Ascending aorta (tissue), 2 donors: ENCODE measurements around the gene SLC29A1. TPM values are rescaled to one million over a fixed set of nuclear protein-coding genes. Genes with fewer than 3 reads are reported as not detected.

ENCODE experiments used
- DNase-seq, 2 donors: peaks; one replicate each; pipeline ENCODE4 v3.0.0-alpha.2; 2019; ENCODE audit warnings: low spot score in 2 of 2
- H3K27ac ChIP-seq, 2 donors: fragments of 200-600 bp; sonication (generic); one replicate each; pipeline ENCODE4 v1.5.1; 2016 to 2017; ENCODE audit warnings: mild to moderate bottlenecking in 1 of 2
- H3K27me3 ChIP-seq: fragments of 200-600 bp; sonication (generic); one replicate; pipeline ENCODE4 v1.5.1; 2017
- H3K36me3 ChIP-seq, 2 donors: fragments of 200-600 bp; sonication (generic); one replicate each; pipeline ENCODE4 v1.5.1; 2016
- H3K4me1 ChIP-seq, 2 donors: fragments of 200-600 bp; sonication (generic); one replicate each; pipeline ENCODE4 v1.5.1; 2016 to 2017; ENCODE audit warnings: mild to moderate bottlenecking in 1 of 2
- H3K4me3 ChIP-seq, 2 donors: fragments of 200-600 bp; sonication (generic); one replicate each; pipeline ENCODE4 v1.5.1; 2016 to 2017; ENCODE audit warnings: mild to moderate bottlenecking in 1 of 2
- H3K9me3 ChIP-seq, 2 donors: fragments of 200-600 bp; sonication (generic); one replicate each; pipeline ENCODE4 v1.5.1; 2016
- CTCF ChIP-seq, 3 experiments: fragments of 200-600 bp in 2 of 3; fragments of 450-650 bp in 1 of 3; sonication (generic) in 2 of 3; IDR thresholded peaks; one replicate each; pipeline ENCODE4 v1.5.1; 2016 to 2019; ENCODE audit warnings: antibody characterized with exemption in 3 of 3, mild to moderate bottlenecking in 1 of 3, moderate library complexity in 1 of 3
- intact Hi-C: fragments of 100-400 bp; cut with DNase I; formaldehyde crosslinking; loops from one replicate; pipeline ENCODE4 v1.15.1; 2023
- total RNA-seq: library from RNA; depleted of rRNA; stranded (reverse); fragments of >200 nt; gene quantifications from one replicate; pipeline ENCODE4 v1.1.0, GENCODE V29; 2016

SLC29A1 gene
- total RNA-seq, 1 donor from 2014 or later, result 224 TPM

- Histone ChIP-seq H3K4me1 (peaks cover 0 to 30% of the 10 kb centered on the region in 2 donors), H3K27me3 (no peaks in the 10 kb centered on the region), H3K27ac (peak overlapping the region; percentile 99 to 100), H3K36me3 (peaks cover 39 to 40% of the 10 kb centered on the region in 2 donors), H3K9me3 (no peaks in the 10 kb centered on the region), H3K4me3 (peak overlapping the region; percentile 92 to 99)
- DNase-seq, result peak; percentile 42 to 88
- intact Hi-C loops, result loop anchor here (2.0 to 5.0 kb wide), 3 partner anchors 121 to 1075 kb away; partner anchors contain the start of genes MRPL14, SRF, TMEM63B and VEGFA
- TF ChIP-seq CTCF (IDR thresholded peaks at IDR 0.05), result no peak
Measured at GRCh38 chr6:44247338-44248302, 24.2 kb downstream of the SLC29A1 start.

- Histone ChIP-seq H3K4me3 (peak overlapping the region; percentile 92 to 99), H3K9me3 (no peaks in the 10 kb centered on the region), H3K27ac (peak overlapping the region; percentile 99 to 100), H3K4me1 (peaks cover 0 to 30% of the 10 kb centered on the region in 2 donors), H3K36me3 (peaks cover 49 to 50% of the 10 kb centered on the region in 2 donors), H3K27me3 (no peaks in the 10 kb centered on the region)
- DNase-seq, result no peak
- intact Hi-C loops, result loop anchor here (5.0 kb wide), 2 partner anchors 476 to 1076 kb away; partner anchors contain the start of genes SRF and VEGFA
- TF ChIP-seq CTCF (IDR thresholded peaks at IDR 0.05), result no peak
Measured at GRCh38 chr6:44248579-44248978, 25.2 kb downstream of the SLC29A1 start.

- Histone ChIP-seq H3K4me1 (peaks cover 0 to 33% of the 10 kb centered on the region in 2 donors), H3K9me3 (no peaks in the 10 kb centered on the region), H3K36me3 (peaks cover 55 to 56% of the 10 kb centered on the region in 2 donors), H3K4me3 (peak overlapping the region; percentile 92 to 99), H3K27ac (peak overlapping the region in 1 of 2 donors; percentile 100), H3K27me3 (no peaks in the 10 kb centered on the region)
- intact Hi-C loops, result loop anchor here (5.0 kb wide), 2 partner anchors 477 to 1077 kb away; partner anchors contain the start of genes SRF and VEGFA
- DNase-seq, result no peak
- TF ChIP-seq CTCF (IDR thresholded peaks at IDR 0.05), result no peak
Measured at GRCh38 chr6:44249082-44249748, 25.8 kb downstream of the SLC29A1 start.

- no peak overlapping the region for H3K27ac ChIP-seq
- peaks cover 61 to 64% of the 10 kb centered on the region in 2 donors for H3K36me3 ChIP-seq
- no peak for DNase-seq
- TF ChIP-seq CTCF (IDR thresholded peaks at IDR 0.05), result no peak
- H3K4me1 ChIP-seq, result peaks cover 0 to 32% of the 10 kb centered on the region in 2 donors
- peak overlapping the region in 1 of 2 donors; percentile 92 for H3K4me3 ChIP-seq
- no peaks in the 10 kb centered on the region for H3K27me3 ChIP-seq
- intact Hi-C loops, result no loop called here
- no peaks in the 10 kb centered on the region for H3K9me3 ChIP-seq
Measured at GRCh38 chr6:44250067-44250717, 26.8 kb downstream of the SLC29A1 start.

GRCh38 chr6:44250718-44251123 is 27.3 kb downstream of the SLC29A1 start:
- DNase-seq, result no peak
- H3K9me3 ChIP-seq, result no peaks in the 10 kb centered on the region
- H3K4me1 ChIP-seq, result peaks cover 0 to 27% of the 10 kb centered on the region in 2 donors
- H3K27ac ChIP-seq, result no peak overlapping the region
- H3K27me3 ChIP-seq, result no peaks in the 10 kb centered on the region
- TF ChIP-seq CTCF (IDR thresholded peaks at IDR 0.05), result no peak
- H3K36me3 ChIP-seq, result peaks cover 61 to 66% of the 10 kb centered on the region in 2 donors
- intact Hi-C loops, result no loop called here
- H3K4me3 ChIP-seq, result peak overlapping the region in 1 of 2 donors; percentile 1
